ENCODE data around the gene IFI27.

DNA sequence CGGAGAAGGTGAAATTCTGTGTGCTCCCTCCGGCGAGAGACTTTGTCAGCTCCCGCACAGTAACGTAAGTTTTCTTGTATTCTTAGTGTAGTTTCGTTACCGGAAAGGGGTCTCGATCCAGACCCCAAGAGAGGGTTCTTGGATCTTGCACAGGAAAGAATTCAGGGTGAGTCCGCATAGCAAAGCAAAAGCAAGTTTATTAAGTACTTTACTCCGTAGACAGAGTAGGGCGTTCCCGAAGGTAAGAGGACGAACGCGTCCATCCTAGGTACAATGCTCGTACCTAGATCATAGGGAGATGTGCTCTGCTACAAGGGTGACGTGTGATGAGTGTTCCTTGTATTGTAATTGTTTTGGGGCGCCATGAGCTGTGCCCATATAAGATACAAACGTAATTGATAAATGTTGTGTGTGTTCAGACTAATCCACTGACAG, 29.1 kb upstream of the IFI27 start:
- no peak for TF ChIP-seq CTCF (IDR thresholded peaks at IDR 0.05)
- no peak for TF ChIP-seq POLR2A (IDR thresholded peaks at IDR 0.05)
- TF ChIP-seq EP300 (IDR thresholded peaks at IDR 0.05) = no peak

Measured in ovary (tissue), 3 donors.